K562 (cell line): Measurements from ENCODE around the gene USP49. TPM values are rescaled to one million over a fixed set of nuclear protein-coding genes. Genes with fewer than 3 reads are reported as not detected.

Experiments used
- BRD4 ChIP-seq: fragments of 200-600 bp; sonication (generic); IDR thresholded peaks from 2 replicates; pipeline ENCODE4 v1.6.1; 2017; ENCODE audit warnings: inconsistent platforms
- CTBP1 ChIP-seq: fragments of 450-650 bp; IDR thresholded peaks from 2 replicates; pipeline ENCODE4 v1.6.1; 2016; ENCODE audit warnings: borderline replicate concordance
- CTCFL ChIP-seq: IDR thresholded peaks from 2 replicates; pipeline ENCODE4 v1.6.1; 2011; ENCODE audit warnings: borderline replicate concordance, low read depth, mild to moderate bottlenecking, moderate library complexity, low read length; ENCODE audit not compliant: insufficient read depth, poor library complexity, severe bottlenecking
- ESRRA ChIP-seq: fragments of 450-650 bp; IDR thresholded peaks from 2 replicates; pipeline ENCODE4 v1.6.1; 2014; ENCODE audit warnings: low read depth, mild to moderate bottlenecking, moderate library complexity, borderline replicate concordance
- ESRRB ChIP-seq: fragments of 250-450 bp; sonication (Bioruptor Pico); IDR thresholded peaks from 2 replicates; pipeline ENCODE4 v1.5.0; 2020; ENCODE audit warnings: mild to moderate bottlenecking, moderate library complexity, borderline replicate concordance
- ETV6 ChIP-seq, 3 experiments: fragments of 150-350 bp in 1 of 3; sonication (generic) in 1 of 3; formaldehyde crosslinking in 1 of 3; IDR thresholded peaks; 2 replicates each; pipeline versions ENCODE4 v1.6.1 to v1.8.0; 2014 to 2022; ENCODE audit warnings: borderline replicate concordance in 2 of 3, low read depth in 2 of 3, antibody characterized with exemption in 1 of 3, low read length in 1 of 3, mild to moderate bottlenecking in 1 of 3, missing genetic modification reagents in 1 of 3
- FUS ChIP-seq: fragments of 200-400 bp; formaldehyde crosslinking; optimal IDR thresholded peaks from 2 replicates; pipeline ENCODE3; 2017; ENCODE audit warnings: low read depth, low read length
- HLTF ChIP-seq: fragments of 450-650 bp; IDR thresholded peaks from 2 replicates; pipeline ENCODE4 v1.6.1; 2016
- HMGN3 ChIP-seq: IDR thresholded peaks from 2 replicates; pipeline ENCODE4 v1.6.1; 2011; ENCODE audit warnings: borderline replicate concordance, low read depth, mild to moderate bottlenecking, mixed read lengths, low read length; ENCODE audit not compliant: insufficient read length; ENCODE audit errors: extremely low read depth
- IRF2 ChIP-seq: sonication (generic); formaldehyde crosslinking; IDR thresholded peaks from 2 replicates; pipeline ENCODE4 v1.8.1; 2022; ENCODE audit warnings: mild to moderate bottlenecking, missing genetic modification reagents
- KDM2B ChIP-seq: fragments of 250-450 bp; sonication (Bioruptor Pico); IDR thresholded peaks from 2 replicates; pipeline ENCODE4 v1.8.0; 2021; ENCODE audit warnings: mild to moderate bottlenecking, moderate library complexity
- POLR2B ChIP-seq: fragments of 450-650 bp; IDR thresholded peaks from 2 replicates; pipeline ENCODE4 v1.6.1; 2018; ENCODE audit warnings: low read depth; ENCODE audit not compliant: partially characterized antibody
- POLR2G ChIP-seq: fragments of 200-400 bp; formaldehyde crosslinking; IDR thresholded peaks from 2 replicates; pipeline ENCODE4 v1.6.1; 2017; ENCODE audit warnings: low read depth, mild to moderate bottlenecking, antibody characterized with exemption, low read length, moderate library complexity
- POLR2H ChIP-seq: IDR thresholded peaks from 2 replicates; pipeline ENCODE4 v1.6.1; 2016; ENCODE audit warnings: missing genetic modification characterization, low read depth, mild to moderate bottlenecking, control low read depth, missing compliant biosample characterization, moderate library complexity
- RAD21 ChIP-seq, 2 experiments: fragments of 250-450 bp in 1 of 2; fragments of 450-650 bp in 1 of 2; sonication (Bioruptor Pico) in 1 of 2; formaldehyde crosslinking in 1 of 2; IDR thresholded peaks in 1 of 2; conservative IDR thresholded peaks in 1 of 2; 2 replicates each; pipeline versions ENCODE4 v1.4.0 to v1.8.0; 2020 to 2022; ENCODE audit warnings: mild to moderate bottlenecking in 2 of 2, moderate library complexity in 1 of 2
- SETDB1 ChIP-seq: IDR thresholded peaks from one replicate; pipeline ENCODE4 v1.6.1; 2012; ENCODE audit warnings: low read length, control low read depth, inconsistent platforms
- SMC3 ChIP-seq: conservative IDR thresholded peaks from 2 replicates; pipeline ENCODE4 v1.6.1; 2011; ENCODE audit warnings: low read depth, low read length, improper control_type of control experiment; ENCODE audit not compliant: insufficient read depth
- ZBED1 ChIP-seq: IDR thresholded peaks from 2 replicates; pipeline ENCODE4 v1.6.1; 2014
- ZBTB33 ChIP-seq: sonication (generic); formaldehyde crosslinking; IDR thresholded peaks from 2 replicates; pipeline ENCODE4 v1.8.1; 2023; ENCODE audit warnings: mild to moderate bottlenecking, missing genetic modification reagents
- ZKSCAN3 ChIP-seq: fragments of 250-450 bp; sonication (Bioruptor Pico); IDR thresholded peaks from 2 replicates; pipeline ENCODE4 v1.4.0; 2020
- ZNF12 ChIP-seq: sonication (generic); formaldehyde crosslinking; IDR thresholded peaks from 2 replicates; pipeline ENCODE4 v1.4.0; 2020; ENCODE audit warnings: mild to moderate bottlenecking, missing genetic modification reagents
- ZNF165 ChIP-seq: fragments of 250-450 bp; sonication (Bioruptor Pico); IDR thresholded peaks from 2 replicates; pipeline ENCODE4 v1.4.0; 2020; ENCODE audit warnings: borderline replicate concordance
- ZNF507 ChIP-seq: conservative IDR thresholded peaks from 2 replicates; pipeline ENCODE4 v1.6.1; 2017; ENCODE audit warnings: missing genetic modification characterization, missing compliant biosample characterization
- ZNF764 ChIP-seq: fragments of 250-450 bp; sonication (Bioruptor Pico); IDR thresholded peaks from 2 replicates; pipeline ENCODE4 v1.4.0; 2020; ENCODE audit warnings: low read depth, mild to moderate bottlenecking, moderate library complexity
- polyA plus RNA-seq, 8 experiments: library from polyadenylated mRNA; depleted of rRNA in 4 of 8; stranded (reverse) in 5 of 8; unstranded in 3 of 8; fragments of >200 nt; fragmentation: Nextera tagmentation in 2 of 8; fragmentation: Illumina TruSeq in 1 of 8; extraction: Ambion mirVana in 2 of 8; extraction: Trizol in 1 of 8; gene quantifications; 2 replicates each; pipeline versions ENCODE4 v1.2.1 to v1.2.3, GENCODE V29; 2011 to 2014; ENCODE audit warnings: inconsistent platforms in 1 of 8, missing spikeins in 1 of 8
- total RNA-seq, 7 experiments: library from RNA; depleted of rRNA in 6 of 7; stranded (reverse); fragments of >200 nt in 6 of 7; fragmentation: Illumina TruSeq in 2 of 7; extraction: Trizol in 2 of 7; gene quantifications; 2 replicates each; pipeline versions ENCODE4 v1.2.1 to v1.2.3, GENCODE V29; 2011 to 2021; ENCODE audit warnings: low replicate concordance in 1 of 7

The USP49 gene
- total and polyA plus RNA-seq, 9 of the 15 experiments (the other 6 are each of a cell fraction or from before 2014, with no cell fraction given), result 1.0 to 9.9 (median 6.5) TPM

GRCh38 chr6:41786451-41787218, 108.5 kb downstream of the USP49 start (continued):
- TF ChIP-seq CTCFL (peak; percentile 98), SETDB1 (no peak), ZBED1 (0 out of 2 replicates have a peak, but pooled peaks have one; percentile 40), POLR2G (peak; percentile 70), ZNF764 (CRISPR knock-in tag) (0 out of 2 replicates have a peak, but pooled peaks have one; percentile 22), BRD4 (no peak; the same call in 1 of the 2 replicates), SMC3 (peak; percentile 90), ZKSCAN3 (CRISPR knock-in tag) (no peak), ZNF507 (no peak), POLR2B (no peak), FUS (peak; percentile 43), KDM2B (CRISPR knock-in tag) (no peak), IRF2 (no peak), ZBTB33 (CRISPR knock-in tag) (peak; percentile 26; the same call in 1 of the 2 replicates), ZNF12 (CRISPR knock-in tag) (peak; percentile 66; the same call in 1 of the 2 replicates), ZNF165 (CRISPR knock-in tag) (0 out of 2 replicates have a peak, but pooled peaks have one; percentile 54), POLR2H (tag) (no peak), ETV6 (IDR thresholded peaks at IDR 0.05; ENCODE audit: borderline replicate concordance in 1 of 2, low read depth in 2 of 2, low read length in 1 of 2) (no peak), ETV6 (CRISPR knock-in tag; IDR thresholded peaks at IDR 0.05; ENCODE audit: borderline replicate concordance) (no peak), CTBP1 (peak; percentile 88), ESRRB (CRISPR knock-in tag) (0 out of 2 replicates have a peak, but pooled peaks have one; percentile 68), HLTF (0 out of 2 replicates have a peak, but pooled peaks have one; percentile 14), ESRRA (peak; percentile 58; the same call in 1 of the 2 replicates), HMGN3 (peak; percentile 56), RAD21 (CRISPR knock-in tag; conservative IDR thresholded peaks at IDR 0.05 in 1 of 2, IDR thresholded peaks at IDR 0.05 in 1 of 2) (peak; percentile 82 to 85)
